DND-41 (cell line): ENCODE measurements around the gene PRDM8.

Experiments
- EZH2 ChIP-seq: IDR thresholded peaks from 3 replicates; pipeline ENCODE4 v1.6.1; 2012; ENCODE audit warnings: borderline replicate concordance, low read depth, mild to moderate bottlenecking, moderate library complexity, low read length, inconsistent platforms; ENCODE audit not compliant: severe bottlenecking
- TF ChIP-seq, protein P1 (sequence below): IDR thresholded peaks from 2 replicates; pipeline ENCODE4 v1.5.1; 2012; ENCODE audit warnings: borderline replicate concordance, low read length, moderate library complexity, mild to moderate bottlenecking; ENCODE audit not compliant: poor library complexity, severe bottlenecking; ENCODE audit errors: extremely low read depth

DNA sequence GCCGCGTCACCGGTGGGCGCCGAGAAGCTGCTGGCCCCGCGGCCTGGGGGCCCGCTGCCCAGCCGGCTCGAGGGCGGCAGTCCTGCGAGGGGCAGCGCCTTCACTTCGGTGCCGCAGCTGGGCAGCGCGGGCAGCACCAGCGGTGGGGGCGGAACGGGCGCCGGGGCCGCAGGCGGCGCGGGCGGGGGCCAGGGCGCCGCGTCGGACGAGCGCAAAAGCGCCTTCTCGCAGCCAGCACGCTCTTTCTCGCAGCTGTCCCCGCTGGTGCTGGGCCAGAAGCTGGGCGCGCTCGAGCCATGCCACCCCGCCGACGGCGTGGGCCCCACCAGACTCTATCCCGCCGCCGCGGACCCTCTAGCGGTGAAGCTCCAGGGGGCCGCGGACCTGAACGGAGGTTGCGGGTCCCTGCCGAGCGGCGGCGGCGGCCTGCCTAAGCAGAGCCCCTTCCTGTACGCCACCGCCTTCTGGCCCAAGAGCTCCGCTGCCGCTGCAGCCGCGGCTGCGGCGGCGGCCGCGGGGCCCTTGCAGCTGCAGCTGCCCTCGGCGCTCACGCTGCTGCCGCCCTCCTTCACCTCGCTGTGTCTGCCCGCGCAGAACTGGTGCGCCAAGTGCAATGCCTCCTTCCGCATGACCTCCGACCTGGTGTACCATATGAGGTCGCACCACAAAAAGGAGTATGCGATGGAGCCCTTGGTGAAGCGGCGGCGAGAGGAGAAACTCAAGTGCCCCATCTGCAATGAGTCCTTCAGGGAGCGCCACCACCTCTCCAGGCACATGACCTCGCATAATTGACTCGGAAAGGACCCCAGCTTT, 5.6 kb downstream of the PRDM8 start:
- TF ChIP-seq, protein P1, sequence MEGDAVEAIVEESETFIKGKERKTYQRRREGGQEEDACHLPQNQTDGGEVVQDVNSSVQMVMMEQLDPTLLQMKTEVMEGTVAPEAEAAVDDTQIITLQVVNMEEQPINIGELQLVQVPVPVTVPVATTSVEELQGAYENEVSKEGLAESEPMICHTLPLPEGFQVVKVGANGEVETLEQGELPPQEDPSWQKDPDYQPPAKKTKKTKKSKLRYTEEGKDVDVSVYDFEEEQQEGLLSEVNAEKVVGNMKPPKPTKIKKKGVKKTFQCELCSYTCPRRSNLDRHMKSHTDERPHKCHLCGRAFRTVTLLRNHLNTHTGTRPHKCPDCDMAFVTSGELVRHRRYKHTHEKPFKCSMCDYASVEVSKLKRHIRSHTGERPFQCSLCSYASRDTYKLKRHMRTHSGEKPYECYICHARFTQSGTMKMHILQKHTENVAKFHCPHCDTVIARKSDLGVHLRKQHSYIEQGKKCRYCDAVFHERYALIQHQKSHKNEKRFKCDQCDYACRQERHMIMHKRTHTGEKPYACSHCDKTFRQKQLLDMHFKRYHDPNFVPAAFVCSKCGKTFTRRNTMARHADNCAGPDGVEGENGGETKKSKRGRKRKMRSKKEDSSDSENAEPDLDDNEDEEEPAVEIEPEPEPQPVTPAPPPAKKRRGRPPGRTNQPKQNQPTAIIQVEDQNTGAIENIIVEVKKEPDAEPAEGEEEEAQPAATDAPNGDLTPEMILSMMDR = no peak
- no peak for TF ChIP-seq EZH2
